Gastrocnemius medialis (tissue), 4 donors: ENCODE data around the gene ART5.

ENCODE experiments used
- CTCF ChIP-seq, 5 experiments: fragments of 450-650 bp in 3 of 5; fragments of 200-600 bp in 2 of 5; sonication (generic) in 2 of 5; IDR thresholded peaks in 4 of 5; conservative IDR thresholded peaks in 1 of 5; 1 replicate in 4 of 5; 2 replicates in 1 of 5; pipeline ENCODE4 v1.5.1; 2016 to 2019; ENCODE audit warnings: antibody characterized with exemption in 5 of 5, mild to moderate bottlenecking in 3 of 5, moderate library complexity in 3 of 5
- POLR2A ChIP-seq, 2 donors: fragments of 450-650 bp; IDR thresholded peaks; one replicate each; pipeline ENCODE4 v1.6.1; 2017; ENCODE audit warnings: antibody characterized with exemption in 2 of 2, mild to moderate bottlenecking in 2 of 2, moderate library complexity in 2 of 2

GRCh38 chr11:3638513-3638912 is 3.3 kb downstream of the ART5 start:
- no peak for TF ChIP-seq POLR2A (IDR thresholded peaks at IDR 0.05)
- TF ChIP-seq CTCF (IDR thresholded peaks at IDR 0.05 in 4 of 5, conservative IDR thresholded peaks at IDR 0.05 in 1 of 5) = no peak
